ENCODE measurements around the gene SUFU.

GRCh38 chr10:102626026-102626685, 122.4 kb downstream of the SUFU start:
- no peak for TF ChIP-seq POLR2A (IDR thresholded peaks at IDR 0.05)
- TF ChIP-seq CTCF (IDR thresholded peaks at IDR 0.05 in 8 of 11, conservative IDR thresholded peaks at IDR 0.05 in 3 of 11): no peak
- no peak for TF ChIP-seq POLR2AphosphoS5 (IDR thresholded peaks at IDR 0.05)

Data from spleen (tissue), 7 donors.